ENCODE measurements around the gene DGAT2.

DGAT2 gene

DNA sequence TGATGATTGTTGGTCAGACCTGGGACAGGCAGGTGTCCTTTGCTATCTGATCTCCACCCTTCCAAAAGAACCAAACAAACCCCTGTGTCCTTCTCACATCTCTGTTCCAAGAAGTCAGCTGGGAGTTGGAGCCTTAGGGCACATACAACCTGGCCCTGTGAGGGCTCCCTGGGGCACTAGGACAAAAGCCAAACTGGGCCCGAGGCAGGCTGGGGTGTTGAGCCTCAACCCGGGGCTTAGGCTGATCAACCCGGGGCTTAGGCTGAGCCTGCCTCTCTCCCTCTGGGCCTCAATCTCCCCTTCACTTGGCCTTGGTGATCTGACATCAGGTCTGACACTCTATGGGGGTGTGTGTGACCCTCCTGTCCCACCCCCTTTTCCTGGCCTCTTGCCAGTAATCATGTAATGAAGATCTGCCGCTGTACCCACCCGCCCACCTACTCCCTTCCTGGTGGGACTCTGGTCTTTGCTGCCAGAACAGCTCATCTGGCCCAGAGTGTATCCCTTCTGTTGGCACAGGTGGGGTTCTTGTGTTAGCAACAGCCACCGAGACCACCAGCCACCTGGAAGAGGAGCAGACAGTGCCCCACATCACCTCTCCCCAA lies 23.7 kb downstream of the DGAT2 start:
- Histone ChIP-seq H3K4me1 (ENCODE audit: control insufficient read depth, insufficient read depth, low read length) (no peaks in the 10 kb centered on the region), H3K9me3 (ENCODE audit: control insufficient read depth, insufficient read depth, low read depth, low read length) (no peaks in the 10 kb centered on the region), H3K27ac (ENCODE audit: extremely low read depth, low read depth, low read length) (no peak overlapping the region), H3K4me3 (ENCODE audit: low read depth, low read length) (no peak overlapping the region), H3K36me3 (ENCODE audit: control insufficient read depth in 2 of 2, insufficient read depth in 1 of 2, low read length in 2 of 2) (no peaks in the 10 kb centered on the region)
- TF ChIP-seq ZFHX2 (tag by site-specific recombination; conservative IDR thresholded peaks at IDR 0.05) (peak; percentile 56), EGR2 (tag by site-specific recombination; IDR thresholded peaks at IDR 0.05; ENCODE audit: low read depth) (peak; percentile 24; the same call in 1 of the 2 replicates)
- TF ChIP-seq, protein P1, sequence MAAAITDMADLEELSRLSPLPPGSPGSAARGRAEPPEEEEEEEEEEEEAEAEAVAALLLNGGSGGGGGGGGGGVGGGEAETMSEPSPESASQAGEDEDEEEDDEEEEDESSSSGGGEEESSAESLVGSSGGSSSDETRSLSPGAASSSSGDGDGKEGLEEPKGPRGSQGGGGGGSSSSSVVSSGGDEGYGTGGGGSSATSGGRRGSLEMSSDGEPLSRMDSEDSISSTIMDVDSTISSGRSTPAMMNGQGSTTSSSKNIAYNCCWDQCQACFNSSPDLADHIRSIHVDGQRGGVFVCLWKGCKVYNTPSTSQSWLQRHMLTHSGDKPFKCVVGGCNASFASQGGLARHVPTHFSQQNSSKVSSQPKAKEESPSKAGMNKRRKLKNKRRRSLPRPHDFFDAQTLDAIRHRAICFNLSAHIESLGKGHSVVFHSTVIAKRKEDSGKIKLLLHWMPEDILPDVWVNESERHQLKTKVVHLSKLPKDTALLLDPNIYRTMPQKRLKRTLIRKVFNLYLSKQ (tag by site-specific recombination; IDR thresholded peaks at IDR 0.05; ENCODE audit: borderline replicate concordance): no peak
- ChIA-PET POLR2A (no interaction called here), CTCF (interaction anchor here (0.8 to 2.5 kb wide), 4 partner anchors 11 to 527 kb away, joined by 4 to 15 read pairs (median 5); no protein-coding TSS in a partner anchor)

- H3K4me3 ChIP-seq (ENCODE audit: low read depth, low read length): no peak overlapping the region
- CTCF ChIA-PET: interaction anchor here (0.8 to 2.5 kb wide), 4 partner anchors 10 to 526 kb away, joined by 3 to 15 read pairs (median 4); no protein-coding TSS in a partner anchor
- no peaks in the 10 kb centered on the region for H3K9me3 ChIP-seq (ENCODE audit: control insufficient read depth, insufficient read depth, low read depth, low read length)
- POLR2A ChIA-PET: no interaction called here
- H3K27ac ChIP-seq (ENCODE audit: extremely low read depth, low read depth, low read length): no peak overlapping the region
- TF ChIP-seq ZNF610 (tag by site-specific recombination; IDR thresholded peaks at IDR 0.05; ENCODE audit: borderline replicate concordance): no peak
- TF ChIP-seq ZSCAN16 (tag by site-specific recombination; IDR thresholded peaks at IDR 0.05): no peak
- TF ChIP-seq ZNF404 (tag by site-specific recombination; IDR thresholded peaks at IDR 0.05): no peak
- no peak for TF ChIP-seq ZNF302 (tag by site-specific recombination; IDR thresholded peaks at IDR 0.05; ENCODE audit: low read depth)
- TF ChIP-seq ZNF311 (tag by site-specific recombination; IDR thresholded peaks at IDR 0.05; ENCODE audit: borderline replicate concordance): no peak
- TF ChIP-seq, protein P2, sequence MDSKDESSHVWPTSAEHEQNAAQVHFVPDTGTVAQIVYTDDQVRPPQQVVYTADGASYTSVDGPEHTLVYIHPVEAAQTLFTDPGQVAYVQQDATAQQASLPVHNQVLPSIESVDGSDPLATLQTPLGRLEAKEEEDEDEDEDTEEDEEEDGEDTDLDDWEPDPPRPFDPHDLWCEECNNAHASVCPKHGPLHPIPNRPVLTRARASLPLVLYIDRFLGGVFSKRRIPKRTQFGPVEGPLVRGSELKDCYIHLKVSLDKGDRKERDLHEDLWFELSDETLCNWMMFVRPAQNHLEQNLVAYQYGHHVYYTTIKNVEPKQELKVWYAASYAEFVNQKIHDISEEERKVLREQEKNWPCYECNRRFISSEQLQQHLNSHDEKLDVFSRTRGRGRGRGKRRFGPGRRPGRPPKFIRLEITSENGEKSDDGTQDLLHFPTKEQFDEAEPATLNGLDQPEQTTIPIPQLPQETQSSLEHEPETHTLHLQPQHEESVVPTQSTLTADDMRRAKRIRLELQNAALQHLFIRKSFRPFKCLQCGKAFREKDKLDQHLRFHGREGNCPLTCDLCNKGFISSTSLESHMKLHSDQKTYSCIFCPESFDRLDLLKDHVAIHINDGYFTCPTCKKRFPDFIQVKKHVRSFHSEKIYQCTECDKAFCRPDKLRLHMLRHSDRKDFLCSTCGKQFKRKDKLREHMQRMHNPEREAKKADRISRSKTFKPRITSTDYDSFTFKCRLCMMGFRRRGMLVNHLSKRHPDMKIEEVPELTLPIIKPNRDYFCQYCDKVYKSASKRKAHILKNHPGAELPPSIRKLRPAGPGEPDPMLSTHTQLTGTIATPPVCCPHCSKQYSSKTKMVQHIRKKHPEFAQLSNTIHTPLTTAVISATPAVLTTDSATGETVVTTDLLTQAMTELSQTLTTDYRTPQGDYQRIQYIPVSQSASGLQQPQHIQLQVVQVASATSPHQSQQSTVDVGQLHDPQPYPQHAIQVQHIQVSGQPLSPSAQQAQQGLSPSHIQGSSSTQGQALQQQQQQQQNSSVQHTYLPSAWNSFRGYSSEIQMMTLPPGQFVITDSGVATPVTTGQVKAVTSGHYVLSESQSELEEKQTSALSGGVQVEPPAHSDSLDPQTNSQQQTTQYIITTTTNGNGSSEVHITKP (tag by site-specific recombination; IDR thresholded peaks at IDR 0.05): peak; percentile 46; the same call in 1 of the 2 replicates
- H3K4me1 ChIP-seq (ENCODE audit: control insufficient read depth, insufficient read depth, low read length): no peaks in the 10 kb centered on the region
- H3K36me3 ChIP-seq (ENCODE audit: control insufficient read depth in 2 of 2, insufficient read depth in 1 of 2, low read length in 2 of 2): no peaks in the 10 kb centered on the region
Observed at GRCh38 chr11:75792997-75793800, 24.6 kb downstream of the DGAT2 start.

GRCh38 chr11:75793966-75794365 lies 25.4 kb downstream of the DGAT2 start:
- POLR2A ChIA-PET: no interaction called here
- no peaks in the 10 kb centered on the region for H3K9me3 ChIP-seq (ENCODE audit: control insufficient read depth, insufficient read depth, low read depth, low read length)
- H3K36me3 ChIP-seq (ENCODE audit: control insufficient read depth in 2 of 2, insufficient read depth in 1 of 2, low read length in 2 of 2): no peaks in the 10 kb centered on the region
- no peak overlapping the region for H3K27ac ChIP-seq (ENCODE audit: extremely low read depth, low read depth, low read length)
- H3K4me3 ChIP-seq (ENCODE audit: low read depth, low read length): no peak overlapping the region
- no peaks in the 10 kb centered on the region for H3K4me1 ChIP-seq (ENCODE audit: control insufficient read depth, insufficient read depth, low read length)
- CTCF ChIA-PET: interaction anchor here (1.0 to 2.5 kb wide), 2 partner anchors 9 to 358 kb away, joined by 3 to 15 read pairs; no protein-coding TSS in a partner anchor
- TF ChIP-seq ELK4 (IDR thresholded peaks at IDR 0.05; ENCODE audit: borderline replicate concordance, low read depth, low read length) (no peak), ZNF555 (tag by site-specific recombination; conservative IDR thresholded peaks at IDR 0.05) (no peak), MYNN (tag by site-specific recombination; IDR thresholded peaks at IDR 0.05; ENCODE audit: borderline replicate concordance) (no peak), ZNF654 (tag by site-specific recombination; IDR thresholded peaks at IDR 0.05; ENCODE audit: low read depth) (no peak), ZNF37A (tag by site-specific recombination; IDR thresholded peaks at IDR 0.05) (no peak)
- TF ChIP-seq, protein P3, sequence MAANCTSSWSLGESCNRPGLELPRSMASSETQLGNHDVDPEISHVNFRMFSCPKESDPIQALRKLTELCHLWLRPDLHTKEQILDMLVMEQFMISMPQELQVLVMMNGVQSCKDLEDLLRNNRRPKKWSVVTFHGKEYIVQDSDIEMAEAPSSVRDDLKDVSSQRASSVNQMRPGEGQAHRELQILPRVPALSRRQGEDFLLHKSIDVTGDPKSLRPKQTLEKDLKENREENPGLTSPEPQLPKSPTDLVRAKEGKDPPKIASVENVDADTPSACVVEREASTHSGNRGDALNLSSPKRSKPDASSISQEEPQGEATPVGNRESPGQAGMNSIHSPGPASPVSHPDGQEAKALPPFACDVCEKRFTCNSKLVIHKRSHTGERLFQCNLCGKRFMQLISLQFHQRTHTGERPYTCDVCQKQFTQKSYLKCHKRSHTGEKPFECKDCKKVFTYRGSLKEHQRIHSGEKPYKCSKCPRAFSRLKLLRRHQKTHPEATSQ (tag by site-specific recombination; IDR thresholded peaks at IDR 0.05): no peak
- TF ChIP-seq, protein P4, sequence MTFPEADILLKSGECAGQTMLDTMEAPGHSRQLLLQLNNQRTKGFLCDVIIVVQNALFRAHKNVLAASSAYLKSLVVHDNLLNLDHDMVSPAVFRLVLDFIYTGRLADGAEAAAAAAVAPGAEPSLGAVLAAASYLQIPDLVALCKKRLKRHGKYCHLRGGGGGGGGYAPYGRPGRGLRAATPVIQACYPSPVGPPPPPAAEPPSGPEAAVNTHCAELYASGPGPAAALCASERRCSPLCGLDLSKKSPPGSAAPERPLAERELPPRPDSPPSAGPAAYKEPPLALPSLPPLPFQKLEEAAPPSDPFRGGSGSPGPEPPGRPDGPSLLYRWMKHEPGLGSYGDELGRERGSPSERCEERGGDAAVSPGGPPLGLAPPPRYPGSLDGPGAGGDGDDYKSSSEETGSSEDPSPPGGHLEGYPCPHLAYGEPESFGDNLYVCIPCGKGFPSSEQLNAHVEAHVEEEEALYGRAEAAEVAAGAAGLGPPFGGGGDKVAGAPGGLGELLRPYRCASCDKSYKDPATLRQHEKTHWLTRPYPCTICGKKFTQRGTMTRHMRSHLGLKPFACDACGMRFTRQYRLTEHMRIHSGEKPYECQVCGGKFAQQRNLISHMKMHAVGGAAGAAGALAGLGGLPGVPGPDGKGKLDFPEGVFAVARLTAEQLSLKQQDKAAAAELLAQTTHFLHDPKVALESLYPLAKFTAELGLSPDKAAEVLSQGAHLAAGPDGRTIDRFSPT (tag by site-specific recombination; IDR thresholded peaks at IDR 0.05): no peak

Data from HEK293 (cell line).